Measurements from ENCODE around the gene LYPD6B. TPM values are rescaled to one million over a fixed set of nuclear protein-coding genes. Genes with fewer than 3 reads are reported as not detected.

The LYPD6B gene
- total RNA-seq, 1 experiment from 2014 or later: 6.1 TPM

DNA sequence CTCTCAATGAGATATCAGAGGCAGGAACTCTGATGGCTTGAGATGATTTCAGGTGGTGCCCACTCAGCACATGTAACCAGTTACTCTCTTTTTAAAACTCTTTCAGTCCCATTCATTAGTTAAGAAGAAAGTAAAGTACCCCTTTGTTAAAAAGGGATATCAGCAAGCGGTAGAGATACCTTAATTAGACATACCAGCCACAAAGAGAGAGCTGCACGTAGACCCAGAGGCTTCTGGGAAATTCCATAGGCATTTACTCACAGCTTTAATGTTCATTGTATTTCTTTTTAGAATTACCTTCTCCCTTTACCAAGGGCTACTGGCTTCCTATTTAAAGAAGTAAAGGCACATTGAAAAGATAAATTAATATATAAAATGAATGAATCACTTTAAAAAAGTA, 63.3 kb downstream of the LYPD6B start:
- POLR2A ChIA-PET: no interaction called here
- TF ChIP-seq, protein P1, sequence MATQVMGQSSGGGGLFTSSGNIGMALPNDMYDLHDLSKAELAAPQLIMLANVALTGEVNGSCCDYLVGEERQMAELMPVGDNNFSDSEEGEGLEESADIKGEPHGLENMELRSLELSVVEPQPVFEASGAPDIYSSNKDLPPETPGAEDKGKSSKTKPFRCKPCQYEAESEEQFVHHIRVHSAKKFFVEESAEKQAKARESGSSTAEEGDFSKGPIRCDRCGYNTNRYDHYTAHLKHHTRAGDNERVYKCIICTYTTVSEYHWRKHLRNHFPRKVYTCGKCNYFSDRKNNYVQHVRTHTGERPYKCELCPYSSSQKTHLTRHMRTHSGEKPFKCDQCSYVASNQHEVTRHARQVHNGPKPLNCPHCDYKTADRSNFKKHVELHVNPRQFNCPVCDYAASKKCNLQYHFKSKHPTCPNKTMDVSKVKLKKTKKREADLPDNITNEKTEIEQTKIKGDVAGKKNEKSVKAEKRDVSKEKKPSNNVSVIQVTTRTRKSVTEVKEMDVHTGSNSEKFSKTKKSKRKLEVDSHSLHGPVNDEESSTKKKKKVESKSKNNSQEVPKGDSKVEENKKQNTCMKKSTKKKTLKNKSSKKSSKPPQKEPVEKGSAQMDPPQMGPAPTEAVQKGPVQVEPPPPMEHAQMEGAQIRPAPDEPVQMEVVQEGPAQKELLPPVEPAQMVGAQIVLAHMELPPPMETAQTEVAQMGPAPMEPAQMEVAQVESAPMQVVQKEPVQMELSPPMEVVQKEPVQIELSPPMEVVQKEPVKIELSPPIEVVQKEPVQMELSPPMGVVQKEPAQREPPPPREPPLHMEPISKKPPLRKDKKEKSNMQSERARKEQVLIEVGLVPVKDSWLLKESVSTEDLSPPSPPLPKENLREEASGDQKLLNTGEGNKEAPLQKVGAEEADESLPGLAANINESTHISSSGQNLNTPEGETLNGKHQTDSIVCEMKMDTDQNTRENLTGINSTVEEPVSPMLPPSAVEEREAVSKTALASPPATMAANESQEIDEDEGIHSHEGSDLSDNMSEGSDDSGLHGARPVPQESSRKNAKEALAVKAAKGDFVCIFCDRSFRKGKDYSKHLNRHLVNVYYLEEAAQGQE (IDR thresholded peaks at IDR 0.05; ENCODE audit: low read depth): no peak
- TF ChIP-seq, protein P2, sequence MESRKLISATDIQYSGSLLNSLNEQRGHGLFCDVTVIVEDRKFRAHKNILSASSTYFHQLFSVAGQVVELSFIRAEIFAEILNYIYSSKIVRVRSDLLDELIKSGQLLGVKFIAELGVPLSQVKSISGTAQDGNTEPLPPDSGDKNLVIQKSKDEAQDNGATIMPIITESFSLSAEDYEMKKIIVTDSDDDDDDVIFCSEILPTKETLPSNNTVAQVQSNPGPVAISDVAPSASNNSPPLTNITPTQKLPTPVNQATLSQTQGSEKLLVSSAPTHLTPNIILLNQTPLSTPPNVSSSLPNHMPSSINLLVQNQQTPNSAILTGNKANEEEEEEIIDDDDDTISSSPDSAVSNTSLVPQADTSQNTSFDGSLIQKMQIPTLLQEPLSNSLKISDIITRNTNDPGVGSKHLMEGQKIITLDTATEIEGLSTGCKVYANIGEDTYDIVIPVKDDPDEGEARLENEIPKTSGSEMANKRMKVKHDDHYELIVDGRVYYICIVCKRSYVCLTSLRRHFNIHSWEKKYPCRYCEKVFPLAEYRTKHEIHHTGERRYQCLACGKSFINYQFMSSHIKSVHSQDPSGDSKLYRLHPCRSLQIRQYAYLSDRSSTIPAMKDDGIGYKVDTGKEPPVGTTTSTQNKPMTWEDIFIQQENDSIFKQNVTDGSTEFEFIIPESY (IDR thresholded peaks at IDR 0.05; ENCODE audit: extremely low read depth, insufficient replicate concordance, low read length): no peak
- no peak for TF ChIP-seq CEBPB (IDR thresholded peaks at IDR 0.05; ENCODE audit: low read depth)
- TF ChIP-seq EZH2phosphoT487 (IDR thresholded peaks at IDR 0.05; ENCODE audit: borderline replicate concordance): no peak
- TF ChIP-seq POLR2A (IDR thresholded peaks at IDR 0.05; ENCODE audit: borderline replicate concordance, extremely low read depth, insufficient read depth, insufficient read length): no peak
- TF ChIP-seq ZFX (IDR thresholded peaks at IDR 0.05): no peak
- no peak for TF ChIP-seq RAD21 (IDR thresholded peaks at IDR 0.05; ENCODE audit: low read depth)
- TF ChIP-seq, protein P3, sequence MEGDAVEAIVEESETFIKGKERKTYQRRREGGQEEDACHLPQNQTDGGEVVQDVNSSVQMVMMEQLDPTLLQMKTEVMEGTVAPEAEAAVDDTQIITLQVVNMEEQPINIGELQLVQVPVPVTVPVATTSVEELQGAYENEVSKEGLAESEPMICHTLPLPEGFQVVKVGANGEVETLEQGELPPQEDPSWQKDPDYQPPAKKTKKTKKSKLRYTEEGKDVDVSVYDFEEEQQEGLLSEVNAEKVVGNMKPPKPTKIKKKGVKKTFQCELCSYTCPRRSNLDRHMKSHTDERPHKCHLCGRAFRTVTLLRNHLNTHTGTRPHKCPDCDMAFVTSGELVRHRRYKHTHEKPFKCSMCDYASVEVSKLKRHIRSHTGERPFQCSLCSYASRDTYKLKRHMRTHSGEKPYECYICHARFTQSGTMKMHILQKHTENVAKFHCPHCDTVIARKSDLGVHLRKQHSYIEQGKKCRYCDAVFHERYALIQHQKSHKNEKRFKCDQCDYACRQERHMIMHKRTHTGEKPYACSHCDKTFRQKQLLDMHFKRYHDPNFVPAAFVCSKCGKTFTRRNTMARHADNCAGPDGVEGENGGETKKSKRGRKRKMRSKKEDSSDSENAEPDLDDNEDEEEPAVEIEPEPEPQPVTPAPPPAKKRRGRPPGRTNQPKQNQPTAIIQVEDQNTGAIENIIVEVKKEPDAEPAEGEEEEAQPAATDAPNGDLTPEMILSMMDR (IDR thresholded peaks at IDR 0.05 in 2 of 3, conservative IDR thresholded peaks at IDR 0.05 in 1 of 3; ENCODE audit: borderline replicate concordance in 1 of 3, insufficient read depth in 1 of 3, low read depth in 2 of 3, low read length in 2 of 3): no peak
- TF ChIP-seq YY1 (IDR thresholded peaks at IDR 0.05; ENCODE audit: extremely low read depth, insufficient replicate concordance, low read depth, low read length): no peak
- TF ChIP-seq, protein P4, sequence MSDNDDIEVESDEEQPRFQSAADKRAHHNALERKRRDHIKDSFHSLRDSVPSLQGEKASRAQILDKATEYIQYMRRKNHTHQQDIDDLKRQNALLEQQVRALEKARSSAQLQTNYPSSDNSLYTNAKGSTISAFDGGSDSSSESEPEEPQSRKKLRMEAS (IDR thresholded peaks at IDR 0.05): no peak
- no peak for TF ChIP-seq EZH2 (IDR thresholded peaks at IDR 0.05)
- TF ChIP-seq FOSL1 (IDR thresholded peaks at IDR 0.05; ENCODE audit: low read depth): no peak
- no peak for TF ChIP-seq JUND (IDR thresholded peaks at IDR 0.05)
- no peak for TF ChIP-seq SRF (IDR thresholded peaks at IDR 0.05; ENCODE audit: low read depth)
- TF ChIP-seq CBX3 (IDR thresholded peaks at IDR 0.05; ENCODE audit: low read depth): no peak
- TF ChIP-seq, protein P5, sequence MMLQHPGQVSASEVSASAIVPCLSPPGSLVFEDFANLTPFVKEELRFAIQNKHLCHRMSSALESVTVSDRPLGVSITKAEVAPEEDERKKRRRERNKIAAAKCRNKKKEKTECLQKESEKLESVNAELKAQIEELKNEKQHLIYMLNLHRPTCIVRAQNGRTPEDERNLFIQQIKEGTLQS (IDR thresholded peaks at IDR 0.05): no peak
- TF ChIP-seq EGR1 (IDR thresholded peaks at IDR 0.05; ENCODE audit: low read depth): no peak
- no peak for TF ChIP-seq TCF7L2 (IDR thresholded peaks at IDR 0.05; ENCODE audit: borderline replicate concordance, extremely low read depth, insufficient read depth, insufficient read length)
- TF ChIP-seq ZNF274 (IDR thresholded peaks at IDR 0.05; ENCODE audit: low read depth, low read length): no peak
- no peak for TF ChIP-seq ELF1 (IDR thresholded peaks at IDR 0.05; ENCODE audit: borderline replicate concordance, low read depth)
- intact Hi-C loops (cut with micrococcal nuclease): no loop called here
- H3K4me2 ChIP-seq (ENCODE audit: low read length): no peak overlapping the region
- no peak overlapping the region for H3K9ac ChIP-seq (ENCODE audit: low read length)
- peaks cover 3 to 9% of the 10 kb centered on the region in 2 experiments; a peak in 3 of 4 replicates for H3K4me1 ChIP-seq (ENCODE audit: control insufficient read depth in 1 of 2, insufficient read depth in 2 of 2, low read length in 2 of 2)
- DNase-seq (ENCODE audit: low read depth, low spot score) (no peak), ATAC-seq (no peak)
- no peaks in the 10 kb centered on the region for H3K9me2 ChIP-seq (ENCODE audit: insufficient read depth)
- no peak overlapping the region for H3K4me3 ChIP-seq (replicated peaks in 1 of 2; ENCODE audit: low read depth in 1 of 2, low read length in 2 of 2)
- no peak overlapping the region for H2AFZ ChIP-seq (ENCODE audit: low read depth, low read length, poor library complexity, severe bottlenecking)
- no peaks in the 10 kb centered on the region for H3K79me2 ChIP-seq (ENCODE audit: insufficient read depth, low read length)
- H3K36me3 ChIP-seq (ENCODE audit: control insufficient read depth in 1 of 2, insufficient read depth in 2 of 2, low read length in 2 of 2): no peaks in the 10 kb centered on the region
- CTCF ChIA-PET: no interaction called here
- no TSS peak for BruUV-seq (replicated peaks)
- no peak overlapping the region for H3K27ac ChIP-seq (ENCODE audit: low read depth, low read length)
- H3K9me3 ChIP-seq (ENCODE audit: control insufficient read depth in 1 of 2, insufficient read depth in 1 of 2, low read depth in 1 of 2, low read length in 2 of 2): peaks cover 0 to 3% of the 10 kb centered on the region in 2 experiments; a peak in 1 of 4 replicates
- H4K20me1 ChIP-seq (ENCODE audit: insufficient read depth): no peaks in the 10 kb centered on the region
- no peaks in the 10 kb centered on the region for H3K27me3 ChIP-seq (ENCODE audit: insufficient read depth, low read length)
- RAD21 ChIA-PET (ENCODE audit: low non-redundant PET in 1 of 2, low total read pairs in 2 of 2, uncharacterized antibody in 2 of 2, unreplicated experiment in 2 of 2): no interaction called here
